K562 (cell line): Measurements from ENCODE around the gene HOXB3. TPM values are rescaled to one million over a fixed set of nuclear protein-coding genes. Genes with fewer than 3 reads are reported as not detected.
A peak's percentile ranks its signal among the peaks of the same experiment; 100 is the strongest.

Experiments used
- ATAC-seq: fragments of 200-7000 bp; cut with Tn5 transposase; 3 replicates; pipeline ENCODE4 v1.9.1; 2020; ENCODE audit warnings: moderate library complexity
- BruUV-seq: library from RNA; stranded (reverse); fragments of 400-500 nt; replicated peaks from 2 replicates; lab custom pipeline; 2021; lab: Mats Ljungman, UMichigan
- CTCF ChIA-PET: fragments of 300-600 bp; formaldehyde crosslinking; extraction: SDS; loops from one replicate; lab custom pipeline; 2021; ENCODE audit warnings: low intra/inter-chr PET ratio; lab: Yijun Ruan, JAX
- POLR2A ChIA-PET: fragments of 300-600, 350-650 bp; sonication (Branson Sonifier 250); formaldehyde crosslinking; extraction: SDS; loops from one replicate; lab custom pipeline; 2021; ENCODE audit warnings: antibody characterized with exemption, inconsistent platforms; lab: Yijun Ruan, JAX
- DNase-seq, 4 experiments: peaks; one replicate each; pipeline versions ENCODE4 v3.0.0 to v3.0.0-alpha.2; 2011 to 2018; ENCODE audit warnings: low spot score in 3 of 4, mixed read lengths in 3 of 4; ENCODE audit errors: extremely low read depth in 1 of 4
- FAIRE-seq: peaks from 2 replicates; lab custom pipeline; 2011; peaks lifted over from hg19 to GRCh38; lab: Jason Lieb, UNC
- H2AFZ ChIP-seq: 2 replicates; pipeline ENCODE4 v1.6.0; 2011; ENCODE audit warnings: low read depth, low read length, control low read depth, inconsistent platforms
- H3K27ac ChIP-seq: fragments of 200-600 bp; 3 replicates; pipeline ENCODE4 v1.8.0; 2011; ENCODE audit warnings: low read depth, mild to moderate bottlenecking, control low read depth, inconsistent platforms, low read length, moderate library complexity, mixed read lengths; ENCODE audit errors: extremely low read depth
- H3K27me3 ChIP-seq, 2 experiments: fragments of 300-600 bp in 1 of 2; 2 replicates in 1 of 2; 3 replicates in 1 of 2; pipeline versions ENCODE4 v1.6.0 to v1.8.0; 2011; ENCODE audit warnings: inconsistent platforms in 2 of 2, low read length in 2 of 2, mild to moderate bottlenecking in 1 of 2, mixed read lengths in 1 of 2, moderate library complexity in 1 of 2; ENCODE audit not compliant: control insufficient read depth in 2 of 2, insufficient read depth in 2 of 2
- H3K36me3 ChIP-seq: fragments of 300-600 bp; 3 replicates; pipeline ENCODE4 v1.8.0; 2011; ENCODE audit warnings: mild to moderate bottlenecking, low read length, inconsistent platforms; ENCODE audit not compliant: control insufficient read depth, insufficient read depth
- H3K4me1 ChIP-seq, 2 experiments: fragments of 200-600 bp in 1 of 2; replicated peaks in 1 of 2; 2 replicates in 1 of 2; 3 replicates in 1 of 2; pipeline versions ENCODE4 v1.5.1 to v1.8.0; 2011; ENCODE audit warnings: inconsistent platforms in 2 of 2, low read length in 2 of 2, mild to moderate bottlenecking in 1 of 2, mixed read lengths in 1 of 2, moderate library complexity in 1 of 2; ENCODE audit not compliant: control insufficient read depth in 2 of 2, insufficient read depth in 2 of 2
- H3K4me2 ChIP-seq: 2 replicates; pipeline ENCODE4 v1.6.1; 2011; ENCODE audit warnings: low read length, control low read depth, inconsistent platforms, mixed read lengths; ENCODE audit not compliant: insufficient read depth
- H3K4me3 ChIP-seq: fragments of 200-600 bp; sonication (generic), shearing (Covaris generic); 2 replicates; pipeline ENCODE4 v1.5.1; 2016; ENCODE audit warnings: control low read depth, inconsistent platforms
- H3K79me2 ChIP-seq: fragments of 200-600 bp; 3 replicates; pipeline ENCODE4 v1.8.0; 2011; ENCODE audit warnings: low read length, inconsistent platforms; ENCODE audit not compliant: control insufficient read depth, insufficient read depth
- H3K9ac ChIP-seq, 2 experiments: 2 replicates each; pipeline versions ENCODE4 v1.6.0 to v1.6.1; 2011; ENCODE audit warnings: low read depth in 2 of 2, low read length in 2 of 2, control low read depth in 1 of 2, inconsistent platforms in 1 of 2, mild to moderate bottlenecking in 1 of 2, mixed read lengths in 1 of 2; ENCODE audit not compliant: insufficient read depth in 1 of 2
- H3K9me1 ChIP-seq: one replicate; pipeline ENCODE4 v1.6.0; 2011; ENCODE audit warnings: inconsistent platforms, mild to moderate bottlenecking, low read length, moderate library complexity; ENCODE audit not compliant: control insufficient read depth, insufficient read depth
- H3K9me3 ChIP-seq: replicated peaks from 2 replicates; pipeline ENCODE4 v1.5.1; 2011; ENCODE audit warnings: low read depth, low read length, inconsistent platforms; ENCODE audit not compliant: control insufficient read depth, insufficient read depth
- H4K20me1 ChIP-seq: replicated peaks from 2 replicates; pipeline ENCODE4 v1.6.1; 2011; ENCODE audit warnings: low read length, inconsistent platforms, mixed read lengths; ENCODE audit not compliant: control insufficient read depth, insufficient read depth
- CCAR2 ChIP-seq: fragments of 200-400 bp; formaldehyde crosslinking; IDR thresholded peaks from 2 replicates; pipeline ENCODE4 v1.6.1; 2017; ENCODE audit warnings: mild to moderate bottlenecking, low read depth, low read length
- CHAMP1 ChIP-seq: fragments of 450-650 bp; IDR thresholded peaks from 2 replicates; pipeline ENCODE4 v1.6.1; 2016; ENCODE audit warnings: mild to moderate bottlenecking
- ESRRA ChIP-seq: fragments of 450-650 bp; IDR thresholded peaks from 2 replicates; pipeline ENCODE4 v1.6.1; 2014; ENCODE audit warnings: low read depth, mild to moderate bottlenecking, moderate library complexity, borderline replicate concordance
- ETV5 ChIP-seq: sonication (generic); formaldehyde crosslinking; IDR thresholded peaks from 2 replicates; pipeline ENCODE4 v1.4.0; 2020; ENCODE audit warnings: low read depth, mild to moderate bottlenecking, missing genetic modification reagents
- ILK ChIP-seq: fragments of 450-650 bp; IDR thresholded peaks from 2 replicates; pipeline ENCODE4 v1.6.1; 2016; ENCODE audit warnings: missing genetic modification characterization, low read depth, mild to moderate bottlenecking, missing compliant biosample characterization, moderate library complexity, borderline replicate concordance
- KDM5B ChIP-seq: fragments of 200-600 bp; sonication (generic); IDR thresholded peaks from 2 replicates; pipeline ENCODE4 v1.6.1; 2012; ENCODE audit warnings: low read depth, mild to moderate bottlenecking, moderate library complexity, low read length, control low read depth, inconsistent platforms; ENCODE audit not compliant: insufficient replicate concordance
- KLF13 ChIP-seq: fragments of 450-650 bp; IDR thresholded peaks from 2 replicates; pipeline ENCODE4 v1.6.1; 2016; ENCODE audit warnings: missing genetic modification characterization, low read depth, mild to moderate bottlenecking, missing compliant biosample characterization, moderate library complexity, borderline replicate concordance
- TCF7L2 ChIP-seq: fragments of 150-350 bp; IDR thresholded peaks from 2 replicates; pipeline ENCODE4 v1.6.1; 2016; ENCODE audit warnings: low read depth, mild to moderate bottlenecking, low read length, moderate library complexity
- ZBTB1 ChIP-seq: sonication (generic); formaldehyde crosslinking; IDR thresholded peaks from 2 replicates; pipeline ENCODE4 v1.8.1; 2023; ENCODE audit warnings: missing genetic modification reagents, low read depth, mild to moderate bottlenecking, borderline replicate concordance
- ZBTB17 ChIP-seq: fragments of 450-650 bp; formaldehyde crosslinking; IDR thresholded peaks from 2 replicates; pipeline ENCODE4 v1.4.0; 2020; ENCODE audit warnings: mild to moderate bottlenecking
- ZBTB7A ChIP-seq: IDR thresholded peaks from 2 replicates; pipeline ENCODE4 v1.6.1; 2011; ENCODE audit warnings: low read depth, mild to moderate bottlenecking, low read length, moderate library complexity, borderline replicate concordance; ENCODE audit not compliant: control insufficient read depth
- ZHX1 ChIP-seq: fragments of 150-350 bp; conservative IDR thresholded peaks from 2 replicates; pipeline ENCODE4 v1.6.1; 2014; ENCODE audit warnings: low read length
- ZNF395 ChIP-seq: fragments of 200-800 bp; sonication (Bioruptor generic); IDR thresholded peaks from 2 replicates; pipeline ENCODE4 v1.6.1; 2017; ENCODE audit warnings: missing genetic modification characterization, missing compliant biosample characterization
- WGBS: fragments of 100-300 bp; shearing (Covaris generic); methylation state at CpG from one replicate; pipeline ENCODE4 v1.1.6; 2016; ENCODE audit warnings: low coverage, mixed read lengths; ENCODE audit not compliant: insufficient coverage; ENCODE audit errors: missing lambda C conversion rate; 5-methylcytosine and 5-hydroxymethylcytosine counted together
- in situ Hi-C: fragments of 300-500 bp; cut with MboI; formaldehyde crosslinking; loops from 4 replicates; pipeline ENCODE4 v1.15.0; 2018; ENCODE audit warnings: inconsistent platforms, mixed read lengths
- intact Hi-C: fragments of 100-400 bp; cut with micrococcal nuclease; formaldehyde crosslinking; loops from 2 replicates; pipeline ENCODE4 v1.14.2; 2022
- polyA plus RNA-seq, 8 experiments: library from polyadenylated mRNA; depleted of rRNA in 4 of 8; stranded (reverse) in 5 of 8; unstranded in 3 of 8; fragments of >200 nt; fragmentation: Nextera tagmentation in 2 of 8; fragmentation: Illumina TruSeq in 1 of 8; extraction: Ambion mirVana in 2 of 8; extraction: Trizol in 1 of 8; gene quantifications; 2 replicates each; pipeline versions ENCODE4 v1.2.1 to v1.2.3, GENCODE V29; 2011 to 2014; ENCODE audit warnings: inconsistent platforms in 1 of 8, missing spikeins in 1 of 8
- total RNA-seq, 7 experiments: library from RNA; depleted of rRNA in 6 of 7; stranded (reverse); fragments of >200 nt in 6 of 7; fragmentation: Illumina TruSeq in 2 of 7; extraction: Trizol in 2 of 7; gene quantifications; 2 replicates each; pipeline versions ENCODE4 v1.2.1 to v1.2.3, GENCODE V29; 2011 to 2021; ENCODE audit warnings: low replicate concordance in 1 of 7
- TF ChIP-seq, protein P1 (sequence below): fragments of 450-650 bp; formaldehyde crosslinking; IDR thresholded peaks from 2 replicates; pipeline ENCODE4 v1.4.0; 2022; ENCODE audit warnings: mild to moderate bottlenecking, moderate library complexity

HOXB3 gene
- total and polyA plus RNA-seq, 9 of the 15 experiments (the other 6 are each of a cell fraction or from before 2014, with no cell fraction given), result 2.4 to 41.3 (median 20.2) TPM

DNA sequence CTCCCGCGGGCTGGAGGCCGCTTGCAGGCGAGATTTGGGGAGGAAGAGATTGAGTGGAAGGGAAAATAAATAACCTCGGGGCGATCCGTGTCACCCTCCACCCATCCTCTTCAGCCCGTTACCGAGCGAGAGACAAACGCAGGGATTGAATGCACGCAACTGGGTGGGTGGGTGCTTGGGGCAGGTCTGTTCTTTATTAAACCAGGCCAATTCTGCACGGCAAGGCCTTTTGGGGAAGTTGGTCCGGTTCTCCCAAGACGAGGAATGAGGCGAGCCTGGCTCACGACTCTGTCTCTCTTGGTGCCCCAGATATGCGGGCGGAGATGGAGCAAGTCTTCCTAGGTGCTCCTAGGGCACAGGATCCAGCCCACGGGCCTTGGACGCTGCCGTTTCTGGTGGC, 21.2 kb upstream of the HOXB3 start:
- no TSS peak for BruUV-seq
- DNase-seq (no peak), FAIRE-seq (no peak), ATAC-seq (peak; percentile 20)
- Histone ChIP-seq H3K27ac (peak overlapping the region; percentile 86), H3K27me3 (no peaks in the 10 kb centered on the region), H3K36me3 (peaks cover 14% of the 10 kb centered on the region; the same call in 1 of the 3 replicates), H2AFZ (peak overlapping the region; percentile 92), H3K4me1 (peaks cover 20 to 50% of the 10 kb centered on the region in 2 experiments), H3K79me2 (peaks cover 26% of the 10 kb centered on the region), H3K9ac (peak overlapping the region; percentile 80 to 94), H3K4me2 (peak overlapping the region; percentile 71), H3K4me3 (peak overlapping the region; percentile 56), H3K9me1 (no peaks in the 10 kb centered on the region), H3K9me3 (no peaks in the 10 kb centered on the region), H4K20me1 (no peaks in the 10 kb centered on the region)
- intact Hi-C loops, result no loop called here
- ChIA-PET CTCF (interaction anchor here (0.5 kb wide), 1 partner anchor 586 kb away, joined by 3 read pairs; no protein-coding TSS in a partner anchor), POLR2A (no interaction called here)
- in situ Hi-C loops, result no loop called here
- 40% methylated on average over 17 of the region's 22 CpGs for WGBS
- no peak for TF ChIP-seq KLF13
- TF ChIP-seq ESRRA, result no peak
- TF ChIP-seq CHAMP1, result no peak
- TF ChIP-seq ZBTB17 (CRISPR knock-in tag), result no peak
- TF ChIP-seq, protein P1, sequence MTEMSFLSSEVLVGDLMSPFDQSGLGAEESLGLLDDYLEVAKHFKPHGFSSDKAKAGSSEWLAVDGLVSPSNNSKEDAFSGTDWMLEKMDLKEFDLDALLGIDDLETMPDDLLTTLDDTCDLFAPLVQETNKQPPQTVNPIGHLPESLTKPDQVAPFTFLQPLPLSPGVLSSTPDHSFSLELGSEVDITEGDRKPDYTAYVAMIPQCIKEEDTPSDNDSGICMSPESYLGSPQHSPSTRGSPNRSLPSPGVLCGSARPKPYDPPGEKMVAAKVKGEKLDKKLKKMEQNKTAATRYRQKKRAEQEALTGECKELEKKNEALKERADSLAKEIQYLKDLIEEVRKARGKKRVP, result no peak
- no peak for TF ChIP-seq CCAR2
- no peak for TF ChIP-seq ZBTB1
- TF ChIP-seq ZHX1, result no peak
- TF ChIP-seq ZBTB7A, result no peak
- no peak for TF ChIP-seq ETV5
- TF ChIP-seq TCF7L2, result no peak
- peak; percentile 10 for TF ChIP-seq KDM5B
- TF ChIP-seq ILK (tag), result no peak
- 0 out of 2 replicates have a peak, but pooled peaks have one; percentile 0 for TF ChIP-seq ZNF395 (CRISPR knock-in tag)
